Neutrophil (primary cell): ENCODE data around the gene ACER1.

Experiments used
- H3K27ac ChIP-seq: fragments of 200-600 bp; sonication (generic); 2 replicates; pipeline ENCODE4 v1.5.1; 2016; ENCODE audit warnings: mild to moderate bottlenecking, moderate library complexity
- H3K27me3 ChIP-seq: fragments of 200-600 bp; sonication (generic); 2 replicates; pipeline ENCODE4 v1.6.0; 2016; ENCODE audit warnings: mild to moderate bottlenecking
- H3K36me3 ChIP-seq: fragments of 200-600 bp; sonication (generic); 2 replicates; pipeline ENCODE4 v1.5.1; 2017
- H3K4me1 ChIP-seq, 2 experiments: fragments of 200-600 bp in 1 of 2; sonication (generic) in 1 of 2; 1 replicate in 1 of 2; 2 replicates in 1 of 2; pipeline versions ENCODE4 v1.5.1 to v1.6.1; 2013 to 2016; ENCODE audit warnings: low read depth in 1 of 2, low read length in 1 of 2, mild to moderate bottlenecking in 1 of 2, moderate library complexity in 1 of 2; ENCODE audit not compliant: control insufficient read depth in 1 of 2, insufficient read depth in 1 of 2
- H3K4me3 ChIP-seq, 2 experiments: fragments of 200-600 bp in 1 of 2; sonication (generic) in 1 of 2; 1 replicate in 1 of 2; 2 replicates in 1 of 2; pipeline ENCODE4 v1.5.1; 2013 to 2016; ENCODE audit warnings: low read depth in 1 of 2, low read length in 1 of 2, mild to moderate bottlenecking in 1 of 2, moderate library complexity in 1 of 2
- H3K9me3 ChIP-seq: fragments of 200-600 bp; sonication (generic); 2 replicates; pipeline ENCODE4 v1.5.1; 2016
- TF ChIP-seq, protein P1 (sequence below): fragments of 200-600 bp; sonication (generic); IDR thresholded peaks from 2 replicates; pipeline ENCODE4 v1.5.1; 2016; ENCODE audit warnings: antibody characterized with exemption

Gene ACER1

DNA sequence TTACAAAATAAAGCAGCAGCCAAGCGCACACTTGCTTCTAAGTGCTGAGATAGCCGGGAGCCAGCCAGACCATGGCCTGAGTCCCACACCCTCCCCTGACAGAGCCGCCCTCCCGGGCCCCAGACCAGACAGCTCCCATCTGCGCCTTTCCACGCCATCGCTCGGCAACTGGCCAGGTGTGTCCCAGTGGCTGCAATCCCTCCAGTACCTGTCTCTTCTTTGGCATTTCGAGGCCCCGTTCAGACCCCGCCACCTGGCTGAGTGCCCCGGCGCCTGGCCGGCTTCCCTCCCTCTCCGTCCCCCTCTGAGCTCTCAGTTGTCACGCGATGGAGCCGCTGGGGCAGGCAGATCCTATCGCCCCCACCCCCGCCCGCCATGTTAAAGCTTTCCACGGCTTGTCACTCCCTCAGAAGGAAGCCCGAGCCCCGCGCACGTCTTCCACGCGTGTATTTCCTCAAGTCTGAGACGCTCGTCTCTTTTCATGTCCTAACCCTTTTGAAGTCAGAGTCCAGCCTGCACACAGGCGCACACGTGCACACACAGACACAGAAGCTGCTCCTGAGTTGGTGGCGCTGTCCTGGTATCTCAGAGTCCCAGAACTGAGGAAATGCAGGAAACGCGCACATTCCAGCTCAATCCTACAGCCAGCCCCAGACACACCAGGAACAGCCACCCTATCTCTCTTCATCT, 61.5 kb downstream of the ACER1 start:
- Histone ChIP-seq H3K9me3 (no peaks in the 10 kb centered on the region), H3K4me1 (peaks cover 47 to 52% of the 10 kb centered on the region in 2 experiments)

DNA sequence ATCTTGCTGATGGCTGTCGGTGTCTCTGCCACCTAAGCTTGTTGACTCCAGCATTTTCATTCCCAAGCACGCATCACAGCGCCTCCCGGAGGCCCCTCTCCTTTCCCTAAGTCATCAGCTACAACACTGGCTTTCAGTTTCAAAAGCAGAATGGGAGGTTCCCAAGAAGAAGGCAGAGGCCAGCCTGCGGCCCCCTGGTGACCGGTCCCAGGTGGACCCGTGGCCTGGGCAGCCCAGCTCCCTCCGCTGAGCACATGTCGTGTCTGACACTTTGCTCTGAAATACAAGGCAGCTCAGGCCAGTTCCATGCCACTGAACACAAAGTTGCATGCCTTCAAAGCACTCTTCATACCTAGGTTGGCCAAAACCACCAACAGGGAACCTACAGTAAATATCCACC, 62.2 kb downstream of the ACER1 start:
- Histone ChIP-seq H3K9me3 (no peaks in the 10 kb centered on the region), H3K4me1 (peaks cover 40 to 46% of the 10 kb centered on the region in 2 experiments), H3K4me3 (no peak overlapping the region), H3K27me3 (no peaks in the 10 kb centered on the region), H3K36me3 (peaks cover 27% of the 10 kb centered on the region), H3K27ac (peak overlapping the region; percentile 89)
- TF ChIP-seq, protein P1, sequence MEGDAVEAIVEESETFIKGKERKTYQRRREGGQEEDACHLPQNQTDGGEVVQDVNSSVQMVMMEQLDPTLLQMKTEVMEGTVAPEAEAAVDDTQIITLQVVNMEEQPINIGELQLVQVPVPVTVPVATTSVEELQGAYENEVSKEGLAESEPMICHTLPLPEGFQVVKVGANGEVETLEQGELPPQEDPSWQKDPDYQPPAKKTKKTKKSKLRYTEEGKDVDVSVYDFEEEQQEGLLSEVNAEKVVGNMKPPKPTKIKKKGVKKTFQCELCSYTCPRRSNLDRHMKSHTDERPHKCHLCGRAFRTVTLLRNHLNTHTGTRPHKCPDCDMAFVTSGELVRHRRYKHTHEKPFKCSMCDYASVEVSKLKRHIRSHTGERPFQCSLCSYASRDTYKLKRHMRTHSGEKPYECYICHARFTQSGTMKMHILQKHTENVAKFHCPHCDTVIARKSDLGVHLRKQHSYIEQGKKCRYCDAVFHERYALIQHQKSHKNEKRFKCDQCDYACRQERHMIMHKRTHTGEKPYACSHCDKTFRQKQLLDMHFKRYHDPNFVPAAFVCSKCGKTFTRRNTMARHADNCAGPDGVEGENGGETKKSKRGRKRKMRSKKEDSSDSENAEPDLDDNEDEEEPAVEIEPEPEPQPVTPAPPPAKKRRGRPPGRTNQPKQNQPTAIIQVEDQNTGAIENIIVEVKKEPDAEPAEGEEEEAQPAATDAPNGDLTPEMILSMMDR, result no peak

More for the DNA sequence above, 61.5 kb downstream of the ACER1 start:
- Histone ChIP-seq H3K36me3 (peaks cover 27% of the 10 kb centered on the region), H3K27ac (peak overlapping the region; percentile 89), H3K4me3 (no peak overlapping the region), H3K27me3 (no peaks in the 10 kb centered on the region)
- TF ChIP-seq, protein P1, result no peak

DNA sequence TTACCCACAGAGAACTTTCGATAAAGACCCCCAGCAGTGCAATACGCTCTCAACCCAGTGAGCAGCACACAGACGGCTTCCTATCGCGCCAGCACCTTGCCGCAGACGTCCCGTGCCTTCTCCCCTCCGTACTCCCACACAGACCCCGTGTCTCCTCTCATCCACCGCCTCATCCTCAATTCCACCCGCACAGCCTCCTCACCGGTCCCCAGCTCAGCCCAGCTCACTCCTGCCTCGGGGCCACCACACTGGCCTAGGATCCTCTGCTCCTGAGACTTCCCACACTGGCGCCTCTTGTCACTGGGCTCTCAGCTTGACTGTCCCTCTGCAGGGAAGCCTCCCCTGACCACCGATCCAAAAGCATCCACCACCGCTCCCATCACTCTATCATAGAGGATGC, 62.6 kb downstream of the ACER1 start:
- Histone ChIP-seq H3K27me3 (no peaks in the 10 kb centered on the region), H3K4me1 (peaks cover 37 to 42% of the 10 kb centered on the region in 2 experiments), H3K27ac (peak overlapping the region; percentile 89), H3K36me3 (peaks cover 30% of the 10 kb centered on the region), H3K9me3 (no peaks in the 10 kb centered on the region), H3K4me3 (no peak overlapping the region)
- TF ChIP-seq, protein P1, result no peak

DNA sequence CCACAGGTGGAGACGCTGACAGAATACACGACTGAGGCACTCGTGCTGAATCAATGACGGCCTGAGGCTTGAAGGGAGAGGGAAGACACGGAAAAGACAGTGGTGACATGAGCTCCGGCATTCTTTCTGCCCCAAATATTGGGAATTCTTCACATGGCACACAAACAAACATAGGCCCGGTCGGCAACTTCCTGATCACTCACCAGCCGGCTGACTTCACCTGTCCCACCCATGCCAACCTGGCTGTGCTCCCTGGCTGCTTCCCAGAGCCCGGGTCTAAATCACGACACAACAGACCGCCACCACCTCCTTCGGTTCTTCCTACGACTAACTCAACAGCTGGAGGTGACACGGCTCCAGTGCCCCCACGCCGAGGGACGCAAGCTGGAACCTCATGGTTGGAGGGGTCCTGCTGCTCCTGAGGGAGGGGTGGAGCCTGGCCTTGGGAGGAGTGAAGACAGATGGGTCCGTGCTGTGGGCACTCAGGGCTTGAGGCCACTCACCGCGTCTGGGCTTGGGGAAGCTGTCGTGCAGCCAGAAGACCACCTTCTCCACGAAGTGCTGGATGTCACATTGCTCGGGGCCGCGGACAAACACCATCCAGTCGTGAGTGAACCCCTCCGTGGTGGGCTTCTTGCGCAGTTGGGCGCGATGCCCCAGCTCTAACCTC, 63.2 kb downstream of the ACER1 start:
- Histone ChIP-seq H3K9me3 (no peaks in the 10 kb centered on the region), H3K36me3 (peaks cover 36% of the 10 kb centered on the region), H3K27me3 (no peaks in the 10 kb centered on the region), H3K4me1 (peaks cover 33 to 36% of the 10 kb centered on the region in 2 experiments), H3K4me3 (no peak overlapping the region), H3K27ac (no peak overlapping the region)
- TF ChIP-seq, protein P1, result no peak

DNA sequence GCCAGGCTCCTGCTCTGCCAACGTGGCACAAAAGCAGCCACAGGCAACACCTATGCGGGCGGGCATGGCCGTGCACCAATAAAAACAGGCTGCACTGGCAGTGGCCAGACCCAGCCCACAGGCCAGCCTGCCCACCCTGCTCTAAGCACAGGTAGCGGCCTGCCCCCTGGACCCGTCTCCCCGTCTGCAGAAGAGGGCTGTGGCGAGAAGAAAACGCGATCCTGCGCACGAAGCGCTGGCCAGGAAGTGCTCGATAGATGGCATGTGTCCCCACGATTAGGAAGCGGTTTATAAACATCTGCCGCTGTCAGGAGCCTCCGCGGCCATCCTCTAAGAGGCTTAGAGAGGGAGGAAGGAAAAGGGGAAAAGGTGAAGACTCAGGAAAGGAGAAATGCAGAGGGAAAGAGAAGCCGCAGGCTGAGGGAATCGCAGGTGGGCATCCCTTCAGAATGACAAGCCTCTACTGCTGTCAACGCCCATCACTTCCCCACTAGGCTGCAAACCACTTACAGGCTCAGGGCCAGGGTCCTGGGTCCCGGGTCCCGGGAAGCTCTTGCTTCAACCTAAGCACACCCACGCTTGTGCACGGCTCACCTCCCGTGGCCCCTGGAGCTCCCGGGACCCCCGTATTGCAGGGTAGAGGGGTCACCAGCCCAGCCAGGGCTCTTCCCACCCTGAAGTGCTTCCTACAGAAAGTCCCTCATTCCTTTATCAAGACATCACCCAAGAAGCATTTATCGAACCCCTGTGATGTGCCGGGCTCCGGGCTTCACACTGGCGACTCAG, 64.1 kb downstream of the ACER1 start:
- H3K27me3 ChIP-seq, result no peaks in the 10 kb centered on the region
- peaks cover 38% of the 10 kb centered on the region for H3K36me3 ChIP-seq
- no peak overlapping the region for H3K27ac ChIP-seq
- H3K4me1 ChIP-seq, result peaks cover 24 to 27% of the 10 kb centered on the region in 2 experiments
- TF ChIP-seq, protein P1, result no peak
- H3K9me3 ChIP-seq, result no peaks in the 10 kb centered on the region
- H3K4me3 ChIP-seq, result no peak overlapping the region
